ENCODE data around the gene NDUFA13. TPM values are rescaled to one million over a fixed set of nuclear protein-coding genes. Genes with fewer than 3 reads are reported as not detected.

Gene NDUFA13
- total RNA-seq, 1 donor from 2014 or later, result 218 TPM

GRCh38 chr19:19538061-19538784 is 22.2 kb downstream of the NDUFA13 start, which contains the start of gene CILP2:
TSS of gene CILP2 (plus strand) at chr19:19538265. CDS start at chr19:19538350, 85 bp downstream.
- H3K4me1 ChIP-seq, result peaks cover 23% of the 10 kb centered on the region
- no peaks in the 10 kb centered on the region for H3K9me3 ChIP-seq
- peak; percentile 13 to 39 for ATAC-seq
- no peak for TF ChIP-seq CTCF (IDR thresholded peaks at IDR 0.05)
- peak within 1 kb of the TSS; percentile 37 for H3K4me3 ChIP-seq
- intact Hi-C loops (cut with DNase I), result no loop called here
- no peaks in the 10 kb centered on the region for H3K36me3 ChIP-seq
- H3K27me3 ChIP-seq (ENCODE audit: low read depth), result peaks cover 59% of the 10 kb centered on the region
- peak; percentile 60 for DNase-seq
- H3K27ac ChIP-seq, result no peak within 1 kb of the TSS

- Histone ChIP-seq H3K4me3 (peak overlapping the region; percentile 37), H3K9me3 (no peaks in the 10 kb centered on the region), H3K4me1 (peaks cover 23% of the 10 kb centered on the region), H3K27ac (no peak overlapping the region), H3K27me3 (ENCODE audit: low read depth) (peaks cover 65% of the 10 kb centered on the region), H3K36me3 (no peaks in the 10 kb centered on the region)
- no peak for TF ChIP-seq CTCF (IDR thresholded peaks at IDR 0.05)
- intact Hi-C loops (cut with DNase I), result no loop called here
- DNase-seq, result no peak
- ATAC-seq, result no peak
Measured at GRCh38 chr19:19538785-19539166, 22.8 kb downstream of the NDUFA13 start.

- Histone ChIP-seq H3K36me3 (no peaks in the 10 kb centered on the region), H3K4me3 (no peak overlapping the region), H3K4me1 (peaks cover 23% of the 10 kb centered on the region), H3K9me3 (no peaks in the 10 kb centered on the region), H3K27me3 (ENCODE audit: low read depth) (peaks cover 73% of the 10 kb centered on the region), H3K27ac (no peak overlapping the region)
- intact Hi-C loops (cut with DNase I), result no loop called here
- DNase-seq, result no peak
- no peak for ATAC-seq
- TF ChIP-seq CTCF (IDR thresholded peaks at IDR 0.05), result no peak
Measured at GRCh38 chr19:19539698-19540063, 23.7 kb downstream of the NDUFA13 start.

GRCh38 chr19:19540064-19540714 is 24.2 kb downstream of the NDUFA13 start:
- intact Hi-C loops (cut with DNase I), result no loop called here
- peak; percentile 27 to 34 for ATAC-seq
- Histone ChIP-seq H3K27me3 (ENCODE audit: low read depth) (peaks cover 77% of the 10 kb centered on the region), H3K9me3 (no peaks in the 10 kb centered on the region), H3K27ac (no peak overlapping the region), H3K36me3 (no peaks in the 10 kb centered on the region), H3K4me1 (peaks cover 23% of the 10 kb centered on the region), H3K4me3 (no peak overlapping the region)
- peak; percentile 82 for DNase-seq
- no peak for TF ChIP-seq CTCF (IDR thresholded peaks at IDR 0.05)

- H3K4me1 ChIP-seq, result peaks cover 23% of the 10 kb centered on the region
- no peak for TF ChIP-seq CTCF (IDR thresholded peaks at IDR 0.05)
- intact Hi-C loops (cut with DNase I), result no loop called here
- H3K9me3 ChIP-seq, result no peaks in the 10 kb centered on the region
- peaks cover 77% of the 10 kb centered on the region for H3K27me3 ChIP-seq (ENCODE audit: low read depth)
- ATAC-seq, result peak; percentile 43 to 48
- no peaks in the 10 kb centered on the region for H3K36me3 ChIP-seq
- H3K27ac ChIP-seq, result no peak overlapping the region
- peak overlapping the region; percentile 23 for H3K4me3 ChIP-seq
- DNase-seq, result peak; percentile 65
Measured at GRCh38 chr19:19540715-19541515, 24.9 kb downstream of the NDUFA13 start.
